IMR-90 (cell line): Measurements from ENCODE around the gene CCDC150. TPM values are rescaled to one million over a fixed set of nuclear protein-coding genes. Genes with fewer than 3 reads are reported as not detected.

Experiments used
- ATAC-seq: fragments of 200-7000 bp; cut with Tn5 transposase; 2 replicates; pipeline ENCODE4 v1.9.1; 2020; ENCODE audit warnings: low read depth, mild to moderate bottlenecking, moderate library complexity
- BruUV-seq: library from RNA; stranded (reverse); fragments of 400-500 nt; replicated peaks from 2 replicates; lab custom pipeline; 2021; lab: Mats Ljungman, UMichigan
- CTCF ChIA-PET: fragments of 300-600 bp; formaldehyde crosslinking; extraction: SDS; loops from one replicate; lab custom pipeline; 2021; ENCODE audit warnings: antibody characterized with exemption; lab: Yijun Ruan, JAX
- POLR2A ChIA-PET: fragments of 300-600 bp; sonication (Branson Sonifier 250); formaldehyde crosslinking; loops from one replicate; lab custom pipeline; 2022; ENCODE audit warnings: antibody characterized with exemption; ENCODE audit not compliant: unreplicated experiment; lab: Charles Lee
- DNase-seq: peaks from one replicate; pipeline ENCODE4 v3.0.0; 2013
- H2AFZ ChIP-seq: replicated peaks from 2 replicates; pipeline ENCODE3; 2013; ENCODE audit warnings: low read length, mild to moderate bottlenecking; ENCODE audit not compliant: poor library complexity
- H2AK5ac ChIP-seq: 2 replicates; pipeline ENCODE4 v1.6.1; 2013; ENCODE audit warnings: low read depth, low read length, inconsistent platforms
- H2AK9ac ChIP-seq: replicated peaks from 2 replicates; pipeline ENCODE3; 2013; ENCODE audit warnings: mild to moderate bottlenecking, low read depth, low read length, moderate library complexity; ENCODE audit not compliant: poor library complexity
- H2BK120ac ChIP-seq: 2 replicates; pipeline ENCODE4 v1.6.1; 2013; ENCODE audit warnings: low read depth, low read length, inconsistent platforms
- H2BK15ac ChIP-seq: 3 replicates; pipeline ENCODE4 v1.6.1; 2013; ENCODE audit warnings: low read depth, low read length, inconsistent platforms
- H2BK20ac ChIP-seq: 2 replicates; pipeline ENCODE4 v1.6.1; 2013; ENCODE audit warnings: low read depth, mild to moderate bottlenecking, inconsistent platforms, low read length, moderate library complexity
- H2BK5ac ChIP-seq: 2 replicates; pipeline ENCODE4 v1.6.1; 2013; ENCODE audit warnings: mild to moderate bottlenecking, low read depth, low read length, inconsistent platforms; ENCODE audit not compliant: poor library complexity, severe bottlenecking
- H3K14ac ChIP-seq: replicated peaks from 2 replicates; pipeline ENCODE4 v1.6.1; 2013; ENCODE audit warnings: low read depth, low read length, inconsistent platforms
- H3K18ac ChIP-seq: 2 replicates; pipeline ENCODE4 v1.6.1; 2013; ENCODE audit warnings: low read depth, low read length, control low read depth
- H3K23ac ChIP-seq: 2 replicates; pipeline ENCODE4 v1.6.1; 2013; ENCODE audit warnings: low read depth, low read length, inconsistent platforms
- H3K27ac ChIP-seq: 2 replicates; pipeline ENCODE4 v1.5.1; 2013; ENCODE audit warnings: mild to moderate bottlenecking, control low read depth, low read length; ENCODE audit not compliant: insufficient read depth
- H3K27me3 ChIP-seq: 2 replicates; pipeline ENCODE4 v1.6.1; 2013; ENCODE audit warnings: low read length; ENCODE audit not compliant: control insufficient read depth, insufficient read depth
- H3K36me3 ChIP-seq: 2 replicates; pipeline ENCODE4 v1.6.1; 2013; ENCODE audit warnings: low read length, mixed read lengths; ENCODE audit not compliant: control insufficient read depth, insufficient read depth
- H3K4ac ChIP-seq: 2 replicates; pipeline ENCODE4 v1.6.1; 2013; ENCODE audit warnings: low read depth, low read length, inconsistent platforms
- H3K4me1 ChIP-seq: 2 replicates; pipeline ENCODE4 v1.6.1; 2013; ENCODE audit warnings: low read length, mixed read lengths; ENCODE audit not compliant: control insufficient read depth, insufficient read depth
- H3K4me2 ChIP-seq: 2 replicates; pipeline ENCODE4 v1.6.1; 2013; ENCODE audit warnings: low read depth, mild to moderate bottlenecking, control low read depth, low read length, moderate library complexity
- H3K4me3 ChIP-seq: 2 replicates; pipeline ENCODE4 v1.5.1; 2013; ENCODE audit warnings: low read depth, mild to moderate bottlenecking, control low read depth, low read length, moderate library complexity; ENCODE audit not compliant: insufficient read depth
- H3K56ac ChIP-seq: 2 replicates; pipeline ENCODE4 v1.6.1; 2013; ENCODE audit warnings: low read length, inconsistent platforms; ENCODE audit not compliant: insufficient read depth; ENCODE audit errors: extremely low read depth
- H3K79me1 ChIP-seq, 2 experiments: 2 replicates each; pipeline ENCODE4 v1.6.1; 2013; ENCODE audit warnings: low read length in 2 of 2, inconsistent platforms in 1 of 2, low read depth in 1 of 2
- H3K9ac ChIP-seq: 2 replicates; pipeline ENCODE4 v1.6.1; 2013; ENCODE audit warnings: low read depth, low read length, control low read depth
- H3K9me1 ChIP-seq: 2 replicates; pipeline ENCODE4 v1.6.1; 2013; ENCODE audit warnings: low read length, inconsistent platforms; ENCODE audit not compliant: insufficient read depth
- H3K9me3 ChIP-seq: 2 replicates; pipeline ENCODE4 v1.6.1; 2013; ENCODE audit warnings: low read length; ENCODE audit not compliant: control insufficient read depth, insufficient read depth
- H4K20me1 ChIP-seq: 2 replicates; pipeline ENCODE4 v1.6.1; 2013; ENCODE audit warnings: low read length, inconsistent platforms; ENCODE audit not compliant: insufficient read depth
- H4K5ac ChIP-seq: 2 replicates; pipeline ENCODE4 v1.6.1; 2013; ENCODE audit warnings: mild to moderate bottlenecking, low read depth, low read length, control low read depth
- H4K8ac ChIP-seq, 2 experiments: 2 replicates each; pipeline ENCODE4 v1.6.1; 2013; ENCODE audit warnings: low read depth in 2 of 2, low read length in 2 of 2, control low read depth in 1 of 2, inconsistent platforms in 1 of 2
- H4K91ac ChIP-seq: 2 replicates; pipeline ENCODE4 v1.6.1; 2013; ENCODE audit warnings: low read depth, low read length, inconsistent platforms; ENCODE audit not compliant: insufficient read depth
- FOS ChIP-seq: fragments of 150-350 bp; IDR thresholded peaks from 2 replicates; pipeline ENCODE4 v1.6.1; 2016; ENCODE audit warnings: low read depth, low read length
- WGBS, 2 experiments: methylation state at CpG; one replicate each; pipeline versions ENCODE4 v1.1.5 to v1.1.7; 2013; ENCODE audit warnings: missing lambda C conversion rate in 2 of 2; ENCODE audit not compliant: insufficient read length in 1 of 2; ENCODE audit errors: extremely low coverage in 2 of 2; 5-methylcytosine and 5-hydroxymethylcytosine counted together
- dilution Hi-C: fragments of 300-500 bp; cut with HindIII; formaldehyde crosslinking; loops from one replicate; pipeline ENCODE4 v1.14.3; 2018; ENCODE audit warnings: low sequenced_read_pairs; ENCODE audit not compliant: unreplicated experiment
- in situ Hi-C: fragments of 300-500 bp; cut with MboI; formaldehyde crosslinking; loops from 3 replicates; pipeline ENCODE4 v1.14.3; 2019; ENCODE audit warnings: low sequenced_read_pairs, inconsistent platforms, mixed read lengths
- intact Hi-C: fragments of 100-400 bp; cut with micrococcal nuclease; formaldehyde crosslinking; loops from 2 replicates; pipeline ENCODE4 v1.10.0; 2022
- polyA plus RNA-seq, 3 experiments: library from polyadenylated mRNA; depleted of rRNA; stranded (reverse); fragments of >200 nt; gene quantifications; 2 replicates each; pipeline ENCODE4 v1.2.3, GENCODE V29; 2012; ENCODE audit warnings: low replicate concordance in 1 of 3
- total RNA-seq: library from RNA; depleted of rRNA; stranded (reverse); fragments of >200 nt; gene quantifications from 2 replicates; pipeline ENCODE4 v1.2.3, GENCODE V29; 2012

Gene CCDC150
- total and polyA plus RNA-seq, 2 of the 4 experiments (the other 2 are of a cell fraction): 3.8 to 4.3 TPM

- H4K5ac ChIP-seq: no peak overlapping the region
- no peak overlapping the region for H2AK5ac ChIP-seq
- no peak overlapping the region for H2BK5ac ChIP-seq
- H2AFZ ChIP-seq: no peak overlapping the region
- H2BK20ac ChIP-seq: no peak overlapping the region
- 80% methylated on average over 1 of the region's 1 CpG; no CpG with 5 or more reads in 1 of the 2 experiments for WGBS, 2 experiments
- H3K36me3 ChIP-seq: no peaks in the 10 kb centered on the region
- H3K4me3 ChIP-seq: no peak overlapping the region
- CTCF ChIA-PET: no interaction called here
- no peak overlapping the region for H2AK9ac ChIP-seq
- TF ChIP-seq FOS: no peak
- H3K9me1 ChIP-seq: peaks cover 6% of the 10 kb centered on the region
- no peak overlapping the region for H3K27ac ChIP-seq
- H2BK120ac ChIP-seq: no peak overlapping the region
- intact Hi-C loops (loop anchor here (5.0 kb wide), 2 partner anchors 167 to 293 kb away; no protein-coding TSS in a partner anchor), dilution Hi-C loops (no loop called here), in situ Hi-C loops (no loop called here)
- H3K14ac ChIP-seq: no peak overlapping the region
- H4K91ac ChIP-seq: no peak overlapping the region
- no peak overlapping the region for H3K4me2 ChIP-seq
- peak; percentile 18 for DNase-seq
- H3K23ac ChIP-seq: no peak overlapping the region
- H3K9me3 ChIP-seq: no peaks in the 10 kb centered on the region
- no peaks in the 10 kb centered on the region for H4K20me1 ChIP-seq
- H2BK15ac ChIP-seq: no peak overlapping the region
- H3K4ac ChIP-seq: no peak overlapping the region
- H3K56ac ChIP-seq: no peak overlapping the region
- no peak overlapping the region for H4K8ac ChIP-seq
- POLR2A ChIA-PET: no interaction called here
- no peak overlapping the region for H3K9ac ChIP-seq
- no peaks in the 10 kb centered on the region for H3K27me3 ChIP-seq
- H3K4me1 ChIP-seq: no peaks in the 10 kb centered on the region
- peaks cover 0 to 10% of the 10 kb centered on the region in 2 experiments; a peak in 3 of 4 replicates for H3K79me1 ChIP-seq
- ATAC-seq: no peak
- no peak overlapping the region for H3K18ac ChIP-seq
- BruUV-seq: no TSS peak
Measured at GRCh38 chr2:196590286-196590685, 49.2 kb upstream of the CCDC150 start.
